Testis (tissue), 3 donors: Measurements from ENCODE around the gene PSMB7. TPM values are rescaled to one million over a fixed set of nuclear protein-coding genes. Genes with fewer than 3 reads are reported as not detected.

Experiments used
- DNase-seq: peaks from one replicate; pipeline ENCODE4 v3.0.0-alpha.2; 2019
- H3K27ac ChIP-seq, 2 donors: fragments of 200-600 bp; sonication (generic); one replicate each; pipeline ENCODE4 v1.5.1; 2019
- H3K27me3 ChIP-seq: fragments of 200-600 bp; sonication (generic); one replicate; pipeline ENCODE4 v1.5.1; 2019
- H3K36me3 ChIP-seq: fragments of 200-600 bp; sonication (generic); one replicate; pipeline ENCODE4 v1.5.1; 2017; ENCODE audit warnings: low read depth; ENCODE audit errors: missing control alignments
- H3K4me1 ChIP-seq: fragments of 200-600 bp; sonication (generic); one replicate; pipeline ENCODE4 v1.5.1; 2019
- H3K4me3 ChIP-seq, 2 donors: fragments of 200-600 bp; sonication (generic); one replicate each; pipeline ENCODE4 v1.5.1; 2017 to 2019
- H3K9me3 ChIP-seq: fragments of 200-600 bp; sonication (generic); one replicate; pipeline ENCODE4 v1.5.1; 2017
- CTCF ChIP-seq, 3 experiments: fragments of 450-650 bp in 2 of 3; fragments of 200-600 bp in 1 of 3; sonication (generic) in 1 of 3; IDR thresholded peaks; one replicate each; pipeline ENCODE4 v1.5.1; 2016 to 2019; ENCODE audit warnings: antibody characterized with exemption in 3 of 3, mild to moderate bottlenecking in 2 of 3, moderate library complexity in 1 of 3
- POLR2A ChIP-seq: fragments of 450-650 bp; IDR thresholded peaks from one replicate; pipeline ENCODE4 v1.6.1; 2017; ENCODE audit warnings: antibody characterized with exemption, mild to moderate bottlenecking, moderate library complexity
- WGBS, 2 donors: methylation state at CpG; one replicate each; pipeline ENCODE4 v1.1.5; 2018; 5-methylcytosine and 5-hydroxymethylcytosine counted together
- intact Hi-C: fragments of 100-400 bp; cut with DNase I; formaldehyde crosslinking; loops from one replicate; pipeline ENCODE4 v1.15.1; 2023; ENCODE audit warnings: low total_unique reads
- polyA plus RNA-seq: library from polyadenylated mRNA; stranded (reverse); fragments of 350-450 nt; fragmentation: Illumina TruSeq; extraction: RNeasy Lipid Tissue Mini Kit (QIAGEN cat#74804); gene quantifications from one replicate; pipeline ENCODE4 v1.2.3, GENCODE V29; 2014; ENCODE audit warnings: low read depth, low replicate concordance; ENCODE audit not compliant: insufficient read depth
- total RNA-seq, 2 donors: library from RNA; depleted of rRNA; stranded (reverse); fragments of >200 nt; gene quantifications; one replicate each; pipeline ENCODE4 v1.2.3, GENCODE V29; 2016

The PSMB7 gene
- total and polyA plus RNA-seq, 3 donors from 2014 or later: 156 to 310 (median 188) TPM

- DNase-seq: no peak
- H3K4me3 ChIP-seq: no peak overlapping the region
- 77 to 91% methylated on average over 4 to 9 of the region's 9 CpGs for whole genome bisulfite sequencing, 2 donors
- H3K27me3 ChIP-seq: no peaks in the 10 kb centered on the region
- H3K27ac ChIP-seq: no peak overlapping the region
- intact Hi-C loops: no loop called here
- no peaks in the 10 kb centered on the region for H3K36me3 ChIP-seq
- peaks cover 10% of the 10 kb centered on the region for H3K4me1 ChIP-seq
- H3K9me3 ChIP-seq: no peaks in the 10 kb centered on the region
- TF ChIP-seq POLR2A: no peak
- TF ChIP-seq CTCF (IDR thresholded peaks at IDR 0.05): no peak
Measured at GRCh38 chr9:124454296-124454695, 39.1 kb upstream of the PSMB7 start.

GRCh38 chr9:124453586-124454191 lies 38.4 kb upstream of the PSMB7 start:
- no peak for DNase-seq
- TF ChIP-seq CTCF (IDR thresholded peaks at IDR 0.05): no peak
- TF ChIP-seq POLR2A: no peak
- peak overlapping the region; percentile 15 to 26 for H3K4me3 ChIP-seq
- intact Hi-C loops: no loop called here
- H3K36me3 ChIP-seq: no peaks in the 10 kb centered on the region
- H3K9me3 ChIP-seq: no peaks in the 10 kb centered on the region
- WGBS, 2 donors: 23 to 39% methylated on average over 8 to 35 of the region's 35 CpGs
- no peaks in the 10 kb centered on the region for H3K27me3 ChIP-seq
- H3K4me1 ChIP-seq: peaks cover 10% of the 10 kb centered on the region
- no peak overlapping the region for H3K27ac ChIP-seq

GRCh38 chr9:124452841-124453585 lies 37.8 kb upstream of the PSMB7 start:
- no peak for DNase-seq
- peak overlapping the region; percentile 15 to 26 for H3K4me3 ChIP-seq
- no peaks in the 10 kb centered on the region for H3K27me3 ChIP-seq
- peaks cover 11% of the 10 kb centered on the region for H3K4me1 ChIP-seq
- H3K27ac ChIP-seq: no peak overlapping the region
- H3K9me3 ChIP-seq: no peaks in the 10 kb centered on the region
- 27 to 32% methylated on average over 3 to 54 of the region's 85 CpGs for WGBS, 2 donors
- no peaks in the 10 kb centered on the region for H3K36me3 ChIP-seq
- intact Hi-C loops: no loop called here
- no peak for TF ChIP-seq CTCF (IDR thresholded peaks at IDR 0.05)
- TF ChIP-seq POLR2A: no peak

- no peak for TF ChIP-seq POLR2A
- no peak for TF ChIP-seq CTCF (IDR thresholded peaks at IDR 0.05)
- Histone ChIP-seq H3K4me3 (no peak overlapping the region), H3K27ac (no peak overlapping the region), H3K36me3 (no peaks in the 10 kb centered on the region), H3K4me1 (peaks cover 16% of the 10 kb centered on the region), H3K27me3 (no peaks in the 10 kb centered on the region), H3K9me3 (no peaks in the 10 kb centered on the region)
- no peak for DNase-seq
- intact Hi-C loops: no loop called here
- 53 to 75% methylated on average over 16 to 19 of the region's 19 CpGs for WGBS, 2 donors
Measured at GRCh38 chr9:124452326-124452725, 37.1 kb upstream of the PSMB7 start.
